Skin of body (tissue), 2 donors: ENCODE measurements around the gene ADAMTSL4. TPM values are rescaled to one million over a fixed set of nuclear protein-coding genes. Genes with fewer than 3 reads are reported as not detected.

Experiments
- DNase-seq: peaks from one replicate; lab custom pipeline; 2025; lab: John Stamatoyannopoulos, UW
- total RNA-seq: library from RNA; depleted of rRNA; stranded (reverse); fragments of >200 nt; gene quantifications from one replicate; pipeline ENCODE4 v1.2.3, GENCODE V29; 2014

The ADAMTSL4 gene
- total RNA-seq, 1 donor from 2014 or later = 22.1 TPM

DNA sequence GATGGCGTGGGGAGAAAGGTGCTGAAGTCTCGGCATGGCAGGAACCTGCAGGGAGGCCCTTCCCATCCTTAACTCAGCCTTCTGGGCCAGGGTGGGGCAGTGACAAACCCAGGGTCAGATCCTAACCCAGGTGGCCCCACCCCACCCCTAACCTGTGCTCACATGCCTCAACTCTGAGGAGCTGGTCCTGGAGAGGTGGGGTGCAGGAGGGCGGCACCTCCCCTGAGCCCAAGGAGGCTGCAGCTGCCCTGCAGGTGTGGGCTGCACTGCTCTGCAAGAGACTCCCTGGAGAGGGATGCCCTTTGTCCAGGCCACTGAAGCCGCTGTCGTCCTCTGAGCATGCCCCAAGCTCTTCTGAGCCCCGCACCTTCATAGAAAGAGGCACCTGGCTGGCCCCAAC lies 15.2 kb upstream of the ADAMTSL4 start:
- DNase-seq = no peak

DNA sequence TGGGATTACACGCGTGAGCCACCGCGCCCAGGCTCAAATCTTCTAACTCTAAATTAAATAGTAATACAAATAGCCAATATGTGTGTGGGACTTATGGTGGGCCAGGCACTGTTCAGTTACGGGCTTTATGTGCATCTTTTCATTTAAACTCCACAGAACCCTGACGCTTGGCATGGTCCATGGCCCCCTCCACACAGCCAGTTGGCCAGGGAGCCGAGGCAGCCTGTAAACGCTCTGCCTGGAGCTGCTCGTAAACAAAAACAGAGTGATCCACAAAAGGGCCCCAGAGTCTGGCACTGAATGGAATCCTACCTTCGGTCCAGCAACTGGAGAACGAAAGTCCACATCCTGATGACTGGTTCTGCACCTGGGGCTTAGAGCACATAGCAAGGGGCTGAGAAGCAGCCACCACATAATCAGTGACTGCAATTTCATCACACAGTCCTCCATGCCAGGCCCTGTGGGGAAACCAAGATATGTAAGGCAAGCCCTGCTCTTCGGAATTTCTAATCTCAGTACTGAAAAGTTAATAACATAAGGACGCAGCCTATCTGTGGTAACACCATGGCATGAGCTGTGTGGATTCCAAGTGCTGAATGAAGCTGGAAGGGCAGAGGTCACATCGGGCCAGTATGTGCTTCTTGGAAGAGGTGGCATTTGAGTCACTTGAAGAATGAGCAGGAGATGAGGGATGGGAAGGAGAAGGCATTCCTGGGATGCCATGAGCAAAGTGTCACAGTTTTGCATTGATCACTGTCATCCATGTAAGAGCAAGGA lies 13.5 kb upstream of the ADAMTSL4 start:
- DNase-seq = no peak

- DNase-seq = no peak
These were observed 12.1 kb upstream of the ADAMTSL4 start for GRCh38 chr1:150536836-150537731.

GRCh38 chr1:150537732-150538684 lies 11.2 kb upstream of the ADAMTSL4 start:
- peak; percentile 29 for DNase-seq

DNA sequence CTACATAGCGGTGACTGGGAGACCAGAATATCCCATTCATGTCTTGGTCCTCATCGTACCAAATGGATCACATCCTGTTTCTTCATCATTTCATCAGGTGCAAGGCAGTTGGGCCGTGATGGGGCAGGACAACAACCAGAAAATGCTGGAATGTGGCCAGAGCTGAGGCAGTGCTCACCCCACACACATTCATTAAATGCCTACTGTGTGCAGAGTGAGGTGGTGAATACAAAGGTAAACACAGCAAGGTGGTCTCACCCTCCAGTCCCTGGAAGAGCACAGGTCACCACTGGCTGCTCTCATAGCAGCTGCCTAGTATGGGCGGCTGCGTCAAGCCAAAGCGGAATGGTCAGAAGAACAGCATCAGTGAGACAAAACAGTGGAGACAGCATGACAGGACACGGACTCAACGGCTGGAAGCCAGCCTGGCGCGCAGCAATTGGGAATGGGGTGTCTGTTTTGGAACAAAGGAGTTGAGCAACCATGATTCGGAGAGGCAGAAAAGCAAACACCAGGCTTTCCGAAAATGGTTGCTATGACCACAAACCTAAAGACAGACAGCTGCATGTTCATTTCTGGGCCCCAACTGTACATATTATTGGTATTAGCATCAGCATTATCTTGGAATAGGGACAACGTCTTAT lies 5.6 kb upstream of the ADAMTSL4 start:
- peak; percentile 87 for DNase-seq

GRCh38 chr1:150544204-150544603 lies 5.0 kb upstream of the ADAMTSL4 start:
- DNase-seq = peak; percentile 86

GRCh38 chr1:150545486-150546032 lies 3.6 kb upstream of the ADAMTSL4 start:
- DNase-seq = no peak

- DNase-seq = no peak
These were observed 2.8 kb upstream of the ADAMTSL4 start for GRCh38 chr1:150546294-150546937.

DNA sequence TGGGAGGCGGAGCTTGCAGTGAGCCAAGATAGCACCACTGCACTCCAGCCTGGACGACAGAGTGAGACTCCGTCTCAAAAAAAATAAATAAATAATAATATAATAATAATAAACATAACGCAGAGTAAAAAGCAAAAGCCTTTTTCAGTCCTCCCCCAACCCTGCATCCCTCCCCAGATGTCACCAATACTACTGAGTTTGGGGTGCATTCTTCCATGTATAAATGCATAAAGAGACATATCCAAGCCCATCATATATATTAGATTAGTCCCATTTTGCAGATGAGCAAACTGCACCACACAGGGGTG lies 930 bp upstream of the ADAMTSL4 start:
- no peak for DNase-seq

- no peak for DNase-seq
These were observed 451 bp downstream of the ADAMTSL4 start for GRCh38 chr1:150549496-150550221.

- peak; percentile 55 for DNase-seq
These were observed 1.2 kb downstream of the ADAMTSL4 start for GRCh38 chr1:150550222-150551050.

GRCh38 chr1:150551051-150551783 lies 2.0 kb downstream of the ADAMTSL4 start:
- DNase-seq = no peak

GRCh38 chr1:150551784-150552127 lies 2.5 kb downstream of the ADAMTSL4 start:
- no peak for DNase-seq

DNA sequence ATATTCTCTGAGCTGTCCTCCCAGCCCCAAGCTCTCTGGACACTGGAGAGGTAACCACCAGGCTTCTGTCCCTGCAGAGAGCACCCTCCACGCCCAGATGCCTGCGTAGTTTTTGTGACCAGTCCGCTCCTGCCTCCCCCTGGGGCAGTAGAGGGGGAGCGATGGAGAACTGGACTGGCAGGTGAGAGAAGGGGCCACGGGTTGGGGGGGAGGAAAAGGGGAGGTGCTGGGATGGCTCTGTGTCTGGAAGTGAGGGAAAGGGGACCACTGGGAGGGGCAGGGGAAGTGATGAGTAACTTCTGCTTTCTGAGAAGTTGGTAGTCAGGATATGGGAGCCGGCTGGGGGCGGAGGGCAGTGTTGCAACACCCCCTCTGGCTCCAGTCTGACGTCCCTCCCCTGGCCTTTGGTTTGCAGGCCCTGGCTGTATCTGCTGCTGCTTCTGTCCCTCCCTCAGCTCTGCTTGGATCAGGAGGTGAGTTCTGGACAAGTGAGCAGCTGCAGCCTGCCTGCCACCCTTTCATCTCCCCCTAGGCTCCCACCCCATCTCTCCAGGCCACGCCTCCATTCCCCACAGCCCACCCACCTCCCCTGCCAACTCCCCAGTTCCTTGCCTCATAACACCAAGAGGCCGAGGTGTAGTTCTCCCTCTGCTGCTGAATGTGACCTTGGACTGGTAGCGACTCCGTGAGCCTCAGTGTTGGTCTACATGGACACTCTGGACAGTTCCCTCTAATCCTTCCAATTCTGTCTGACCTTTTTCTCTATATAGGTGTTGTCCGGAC lies 3.1 kb downstream of the ADAMTSL4 start:
- DNase-seq = peak; percentile 53

DNA sequence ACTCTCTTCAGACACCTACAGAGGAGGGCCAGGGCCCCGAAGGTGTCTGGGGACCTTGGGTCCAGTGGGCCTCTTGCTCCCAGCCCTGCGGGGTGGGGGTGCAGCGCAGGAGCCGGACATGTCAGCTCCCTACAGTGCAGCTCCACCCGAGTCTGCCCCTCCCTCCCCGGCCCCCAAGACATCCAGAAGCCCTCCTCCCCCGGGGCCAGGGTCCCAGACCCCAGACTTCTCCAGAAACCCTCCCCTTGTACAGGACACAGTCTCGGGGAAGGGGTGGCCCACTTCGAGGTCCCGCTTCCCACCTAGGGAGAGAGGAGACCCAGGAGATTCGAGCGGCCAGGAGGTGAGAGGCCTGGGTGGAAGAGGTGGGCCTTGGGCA lies 3.7 kb downstream of the ADAMTSL4 start:
- DNase-seq = no peak

DNA sequence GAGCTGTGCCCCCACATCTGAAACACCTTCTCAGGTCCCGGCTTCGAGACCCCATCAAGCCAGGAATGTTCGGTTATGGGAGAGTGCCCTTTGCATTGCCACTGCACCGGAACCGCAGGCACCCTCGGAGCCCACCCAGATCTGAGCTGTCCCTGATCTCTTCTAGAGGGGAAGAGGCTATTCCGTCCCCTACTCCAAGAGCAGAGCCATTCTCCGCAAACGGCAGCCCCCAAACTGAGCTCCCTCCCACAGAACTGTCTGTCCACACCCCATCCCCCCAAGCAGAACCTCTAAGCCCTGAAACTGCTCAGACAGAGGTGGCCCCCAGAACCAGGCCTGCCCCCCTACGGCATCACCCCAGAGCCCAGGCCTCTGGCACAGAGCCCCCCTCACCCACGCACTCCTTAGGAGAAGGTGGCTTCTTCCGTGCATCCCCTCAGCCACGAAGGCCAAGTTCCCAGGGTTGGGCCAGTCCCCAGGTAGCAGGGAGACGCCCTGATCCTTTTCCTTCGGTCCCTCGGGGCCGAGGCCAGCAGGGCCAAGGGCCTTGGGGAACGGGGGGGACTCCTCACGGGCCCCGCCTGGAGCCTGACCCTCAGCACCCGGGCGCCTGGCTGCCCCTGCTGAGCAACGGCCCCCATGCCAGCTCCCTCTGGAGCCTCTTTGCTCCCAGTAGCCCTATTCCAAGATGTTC lies 4.3 kb downstream of the ADAMTSL4 start:
- no peak for DNase-seq

DNA sequence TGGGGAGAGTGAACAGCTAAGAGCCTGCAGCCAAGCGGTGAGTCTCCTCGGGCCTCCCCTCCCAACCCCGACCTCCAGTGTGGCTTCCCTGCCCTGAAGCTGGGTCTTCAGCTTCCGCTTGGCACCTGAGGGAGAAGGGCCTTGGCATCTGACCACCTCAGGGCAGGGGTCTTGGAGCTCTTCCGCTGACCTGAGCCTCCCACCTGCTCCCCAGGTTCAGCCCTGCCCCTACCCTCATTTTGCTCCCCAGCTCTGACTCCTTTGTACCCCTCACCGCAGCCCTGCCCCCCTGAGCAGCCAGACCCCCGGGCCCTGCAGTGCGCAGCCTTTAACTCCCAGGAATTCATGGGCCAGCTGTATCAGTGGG lies 4.9 kb downstream of the ADAMTSL4 start:
- no peak for DNase-seq
